H1 (cell line): ENCODE measurements around the gene TMBIM4. TPM values are rescaled to one million over a fixed set of nuclear protein-coding genes. Genes with fewer than 3 reads are reported as not detected.

ENCODE experiments used
- CTCF ChIA-PET: fragments of 300-600 bp; sonication (Branson Sonifier 250); formaldehyde crosslinking; loops from one replicate; lab custom pipeline; 2021; ENCODE audit not compliant: partially characterized antibody; lab: Charles Lee
- POLR2A ChIA-PET: fragments of 300-600 bp; sonication (Branson Sonifier 250); formaldehyde crosslinking; loops from one replicate; lab custom pipeline; 2021; ENCODE audit warnings: inconsistent platforms; ENCODE audit not compliant: partially characterized antibody; lab: Charles Lee
- DNase-seq, 2 experiments: peaks; one replicate each; pipeline versions ENCODE4 v3.0.0 to v3.0.0-alpha.2; 2010 to 2022; ENCODE audit warnings: low spot score in 2 of 2, low read depth in 1 of 2, mixed read lengths in 1 of 2
- FAIRE-seq: peaks from 2 replicates; lab custom pipeline; 2011; peaks lifted over from hg19 to GRCh38; lab: Jason Lieb, UNC
- H2AFZ ChIP-seq: 2 replicates; pipeline ENCODE4 v1.8.1; 2012; ENCODE audit warnings: low read length, inconsistent platforms
- H2AK5ac ChIP-seq: 2 replicates; pipeline ENCODE4 v1.6.1; 2013; ENCODE audit warnings: low read depth, low read length
- H2BK120ac ChIP-seq: replicated peaks from 2 replicates; pipeline ENCODE3; 2013; ENCODE audit warnings: low read depth, low read length, inconsistent platforms
- H2BK12ac ChIP-seq: 2 replicates; pipeline ENCODE4 v1.6.1; 2013; ENCODE audit warnings: low read depth, low read length
- H2BK15ac ChIP-seq: 2 replicates; pipeline ENCODE4 v1.6.1; 2013; ENCODE audit warnings: low read length
- H2BK20ac ChIP-seq: 2 replicates; pipeline ENCODE4 v1.6.1; 2013; ENCODE audit warnings: low read length
- H2BK5ac ChIP-seq: 2 replicates; pipeline ENCODE4 v1.6.1; 2013; ENCODE audit warnings: low read depth, low read length
- H3K14ac ChIP-seq: 2 replicates; pipeline ENCODE4 v1.6.1; 2013; ENCODE audit warnings: inconsistent platforms; ENCODE audit not compliant: insufficient read length
- H3K18ac ChIP-seq: 2 replicates; pipeline ENCODE4 v1.6.1; 2013; ENCODE audit warnings: low read length; ENCODE audit errors: extremely low read depth
- H3K23ac ChIP-seq: 2 replicates; pipeline ENCODE4 v1.6.1; 2013; ENCODE audit warnings: inconsistent platforms; ENCODE audit not compliant: insufficient read length
- H3K23me2 ChIP-seq: 2 replicates; pipeline ENCODE4 v1.6.1; 2013; ENCODE audit warnings: low read depth, low read length
- H3K27ac ChIP-seq: 2 replicates; pipeline ENCODE4 v1.6.1; 2011; ENCODE audit warnings: low read depth, low read length, inconsistent platforms
- H3K27me3 ChIP-seq, 4 experiments: replicated peaks in 1 of 4; 1 replicate in 1 of 4; 2 replicates in 3 of 4; pipeline versions ENCODE4 v1.6.1 to v1.8.1; 2011 to 2013; ENCODE audit warnings: low read length in 3 of 4, mild to moderate bottlenecking in 3 of 4, inconsistent platforms in 2 of 4, mixed read lengths in 2 of 4, moderate library complexity in 1 of 4; ENCODE audit not compliant: control insufficient read depth in 3 of 4, insufficient read depth in 3 of 4; ENCODE audit errors: extremely low read depth in 1 of 4
- H3K36me3 ChIP-seq, 4 experiments: 2 replicates each; pipeline versions ENCODE4 v1.6.1 to v1.8.1; 2011 to 2013; ENCODE audit warnings: mild to moderate bottlenecking in 4 of 4, low read length in 3 of 4, moderate library complexity in 2 of 4, control low read depth in 1 of 4, inconsistent platforms in 1 of 4; ENCODE audit not compliant: insufficient read depth in 4 of 4, control insufficient read depth in 2 of 4
- H3K4ac ChIP-seq: replicated peaks from 2 replicates; pipeline ENCODE3; 2013; ENCODE audit warnings: low read length, low read depth, mixed read lengths, inconsistent platforms; ENCODE audit not compliant: insufficient read length
- H3K4me1 ChIP-seq, 4 experiments: replicated peaks in 1 of 4; 1 replicate in 1 of 4; 2 replicates in 3 of 4; pipeline versions ENCODE4 v1.6.1 to v1.8.1; 2011 to 2013; ENCODE audit warnings: low read length in 3 of 4, inconsistent platforms in 2 of 4, mixed read lengths in 1 of 4; ENCODE audit not compliant: insufficient read depth in 4 of 4, control insufficient read depth in 3 of 4
- H3K4me2 ChIP-seq, 2 experiments: 2 replicates each; pipeline versions ENCODE4 v1.6.1 to v1.8.1; 2011 to 2013; ENCODE audit warnings: low read depth in 2 of 2, low read length in 2 of 2, control low read depth in 1 of 2, inconsistent platforms in 1 of 2, mild to moderate bottlenecking in 1 of 2; ENCODE audit not compliant: insufficient read depth in 1 of 2
- H3K4me3 ChIP-seq, 4 experiments: fragments of 200-600, 300-600 bp in 1 of 4; sonication (generic), shearing (Covaris generic), sonication (Bioruptor Twin) in 1 of 4; 2 replicates each; pipeline versions ENCODE4 v1.5.1 to v1.8.1; 2011 to 2016; ENCODE audit warnings: low read length in 4 of 4, low read depth in 3 of 4, control low read depth in 2 of 4, inconsistent platforms in 2 of 4, mild to moderate bottlenecking in 2 of 4, mixed read lengths in 1 of 4, moderate library complexity in 1 of 4; ENCODE audit not compliant: insufficient read depth in 2 of 4; ENCODE audit errors: extremely low read depth in 1 of 4
- H3K56ac ChIP-seq: replicated peaks from 2 replicates; pipeline ENCODE3; 2013; ENCODE audit warnings: low read depth, mild to moderate bottlenecking, mixed read lengths, low read length, inconsistent platforms; ENCODE audit not compliant: insufficient read length
- H3K79me1 ChIP-seq: 2 replicates; pipeline ENCODE4 v1.6.1; 2013; ENCODE audit warnings: low read depth, low read length, control low read depth
- H3K79me2 ChIP-seq, 2 experiments: 2 replicates each; pipeline versions ENCODE4 v1.6.1 to v1.8.1; 2012 to 2013; ENCODE audit warnings: low read length in 2 of 2, mild to moderate bottlenecking in 2 of 2, inconsistent platforms in 1 of 2; ENCODE audit not compliant: insufficient read depth in 2 of 2, control insufficient read depth in 1 of 2
- H3K9ac ChIP-seq, 4 experiments: replicated peaks in 1 of 4; 1 replicate in 1 of 4; 2 replicates in 3 of 4; pipeline versions ENCODE4 v1.6.1 to v1.8.1; 2011 to 2013; ENCODE audit warnings: low read depth in 3 of 4, low read length in 3 of 4, control low read depth in 2 of 4, mild to moderate bottlenecking in 2 of 4, moderate library complexity in 2 of 4, inconsistent platforms in 1 of 4; ENCODE audit errors: extremely low read depth in 1 of 4
- H3K9me3 ChIP-seq, 2 experiments: 2 replicates each; pipeline versions ENCODE4 v1.6.1 to v1.8.1; 2012 to 2013; ENCODE audit warnings: mild to moderate bottlenecking in 2 of 2, moderate library complexity in 2 of 2, control low read depth in 1 of 2, inconsistent platforms in 1 of 2, low read depth in 1 of 2, low read length in 1 of 2, mixed read lengths in 1 of 2; ENCODE audit not compliant: insufficient read depth in 2 of 2
- H4K20me1 ChIP-seq, 2 experiments: replicated peaks in 1 of 2; 2 replicates each; pipeline versions ENCODE3 to v1.8.1; 2011 to 2013; ENCODE audit warnings: inconsistent platforms in 2 of 2, low read length in 2 of 2, mild to moderate bottlenecking in 1 of 2; ENCODE audit not compliant: insufficient read depth in 2 of 2, control insufficient read depth in 1 of 2
- H4K5ac ChIP-seq: 2 replicates; pipeline ENCODE4 v1.6.1; 2013; ENCODE audit warnings: low read length, low read depth, mixed read lengths, inconsistent platforms; ENCODE audit not compliant: insufficient read length
- H4K8ac ChIP-seq: 2 replicates; pipeline ENCODE4 v1.8.0; 2013; ENCODE audit warnings: mild to moderate bottlenecking, moderate library complexity, low read length, inconsistent platforms; ENCODE audit not compliant: insufficient read depth; ENCODE audit errors: extremely low read depth
- H4K91ac ChIP-seq: replicated peaks from 2 replicates; pipeline ENCODE3; 2013; ENCODE audit warnings: low read length, mixed read lengths, inconsistent platforms; ENCODE audit not compliant: insufficient read length
- EP300 ChIP-seq, 2 experiments: IDR thresholded peaks; 1 replicate in 1 of 2; 2 replicates in 1 of 2; pipeline ENCODE4 v1.6.1; 2011 to 2012; ENCODE audit warnings: low read depth in 2 of 2, low read length in 2 of 2, mild to moderate bottlenecking in 2 of 2, borderline replicate concordance in 1 of 2, inconsistent platforms in 1 of 2, moderate library complexity in 1 of 2
- JUND ChIP-seq: IDR thresholded peaks from 2 replicates; pipeline ENCODE4 v1.6.1; 2011; ENCODE audit warnings: mild to moderate bottlenecking, improper control_type of control experiment, low read length
- KDM4A ChIP-seq: IDR thresholded peaks from one replicate; pipeline ENCODE4 v1.7.1; 2012; ENCODE audit warnings: low read depth, mild to moderate bottlenecking, moderate library complexity, low read length, inconsistent platforms; ENCODE audit not compliant: severe bottlenecking
- RNF2 ChIP-seq: fragments of 200-900, 300-1000 bp; sonication (generic); IDR thresholded peaks from 2 replicates; pipeline ENCODE4 v1.7.1; 2016; ENCODE audit warnings: borderline replicate concordance, low read depth, mild to moderate bottlenecking, antibody characterized with exemption, low read length; ENCODE audit not compliant: poor library complexity, severe bottlenecking; ENCODE audit errors: missing control alignments
- SIX5 ChIP-seq: IDR thresholded peaks from 2 replicates; pipeline ENCODE4 v1.6.1; 2011; ENCODE audit warnings: mild to moderate bottlenecking, low read depth, low read length
- WGBS, 2 experiments: shearing (Covaris generic) in 1 of 2; methylation state at CpG; one replicate each; pipeline versions ENCODE4 v1.1.6 to v1.1.7; 2013 to 2015; ENCODE audit warnings: low lambda C conversion rate in 2 of 2, mixed read lengths in 2 of 2, inconsistent platforms in 1 of 2, low coverage in 1 of 2, missing lambda C conversion rate in 1 of 2; ENCODE audit not compliant: insufficient replicate concordance in 2 of 2, insufficient coverage in 1 of 2, insufficient read length in 1 of 2; ENCODE audit errors: extremely low coverage in 1 of 2, missing lambda C conversion rate in 1 of 2; 5-methylcytosine and 5-hydroxymethylcytosine counted together
- polyA plus RNA-seq, 7 experiments: library from polyadenylated mRNA; depleted of rRNA in 3 of 7; stranded (reverse) in 5 of 7; unstranded in 2 of 7; fragments of >200 nt in 5 of 7; fragments of 200-250 nt in 2 of 7; gene quantifications; 1 replicate in 5 of 7; 2 replicates in 1 of 7; 4 replicates in 1 of 7; pipeline versions ENCODE4 v1.2.1 to v1.2.3, GENCODE V29; 2011 to 2013; ENCODE audit warnings: missing spikeins in 2 of 7, mixed read lengths in 2 of 7
- total RNA-seq: library from RNA; stranded (reverse); fragmentation: NEBNext Ultra II Directional; extraction: Animal tissue kit (Norgen Biotek cat#: 25700); gene quantifications from 2 replicates; pipeline ENCODE4 v1.2.1, GENCODE V29; 2021

Gene TMBIM4
- total and polyA plus RNA-seq, 2 of the 8 experiments (the other 6 are each of a cell fraction or from before 2014, with no cell fraction given): 12.8 to 46.6 TPM

GRCh38 chr12:66170606-66171005, 810 bp upstream of the TMBIM4 start:
- no peak overlapping the region for H3K4ac ChIP-seq
- no peak overlapping the region for H3K4me2 ChIP-seq
- no peak overlapping the region for H2BK120ac ChIP-seq
- no peak overlapping the region for H3K56ac ChIP-seq
- H3K9me3 ChIP-seq: peaks cover 0 to 13% of the 10 kb centered on the region in 2 experiments; a peak in 1 of 4 replicates
- no peak overlapping the region for H4K91ac ChIP-seq
- H2AFZ ChIP-seq: no peak overlapping the region; the same call in 1 of the 2 replicates
- peak overlapping the region; percentile 88; the same call in 1 of the 2 replicates for H2BK15ac ChIP-seq
- H4K8ac ChIP-seq: no peak overlapping the region
- H3K79me1 ChIP-seq: no peaks in the 10 kb centered on the region
- H2BK12ac ChIP-seq: no peak overlapping the region
- no peak overlapping the region for H3K4me3 ChIP-seq
- no peak overlapping the region for H3K27ac ChIP-seq
- CTCF ChIA-PET: interaction anchor here (1.5 kb wide), 1 partner anchor 39 kb away, joined by 5 read pairs; no protein-coding TSS in a partner anchor
- H3K23me2 ChIP-seq: peaks cover 7% of the 10 kb centered on the region
- H2BK20ac ChIP-seq: peak overlapping the region; percentile 32; the same call in 1 of the 2 replicates
- H3K79me2 ChIP-seq: 0 out of 4 replicates have a peak, but pooled peaks cover 0 to 3% of the 10 kb centered on the region in 2 experiments
- H3K27me3 ChIP-seq: no peaks in the 10 kb centered on the region
- H3K4me1 ChIP-seq: no peaks in the 10 kb centered on the region; a peak in 1 of 7 replicates
- POLR2A ChIA-PET: interaction anchor here (1.7 to 2.1 kb wide), 2 partner anchors 17 to 20 kb away, joined by 4 to 11 read pairs; no protein-coding TSS in a partner anchor
- H4K20me1 ChIP-seq: no peaks in the 10 kb centered on the region
- FAIRE-seq (no peak), DNase-seq (no peak)
- no peak overlapping the region for H3K23ac ChIP-seq
- H3K36me3 ChIP-seq: peaks cover 0 to 3% (median 0%) of the 10 kb centered on the region in 4 experiments; a peak in 1 of 8 replicates
- H2BK5ac ChIP-seq: no peak overlapping the region
- no peak overlapping the region for H3K18ac ChIP-seq
- H3K9ac ChIP-seq: no peak overlapping the region
- H3K14ac ChIP-seq: no peak overlapping the region
- 82 to 100% methylated on average over 1 to 3 of the region's 3 CpGs for WGBS, 2 experiments
- no peak overlapping the region for H4K5ac ChIP-seq
- no peak overlapping the region for H2AK5ac ChIP-seq
- no peak for TF ChIP-seq SIX5
- no peak for TF ChIP-seq KDM4A
- no peak for TF ChIP-seq RNF2
- TF ChIP-seq EP300 (IDR thresholded peaks at IDR 0.05; ENCODE audit: borderline replicate concordance in 1 of 2, low read depth in 2 of 2, low read length in 2 of 2): no peak
- no peak for TF ChIP-seq JUND
